Stomach smooth muscle (tissue), 2 donors: Measurements from ENCODE around the gene CDS2.

Source experiments
- H3K27ac ChIP-seq: one replicate; pipeline ENCODE4 v1.7.0; 2013; ENCODE audit warnings: mild to moderate bottlenecking, low read length, inconsistent platforms
- H3K27me3 ChIP-seq, 2 donors: one replicate each; pipeline ENCODE4 v1.7.0; 2013; ENCODE audit warnings: low read length in 2 of 2; ENCODE audit not compliant: insufficient read depth in 2 of 2, control insufficient read depth in 1 of 2
- H3K36me3 ChIP-seq, 2 donors: one replicate each; pipeline ENCODE4 v1.7.0; 2013; ENCODE audit warnings: low read length in 2 of 2; ENCODE audit not compliant: control insufficient read depth in 2 of 2, insufficient read depth in 2 of 2
- H3K4me1 ChIP-seq: one replicate; pipeline ENCODE4 v1.7.0; 2013; ENCODE audit warnings: low read length; ENCODE audit not compliant: control insufficient read depth, insufficient read depth
- H3K4me3 ChIP-seq, 2 donors: one replicate each; pipeline ENCODE4 v1.7.0; 2013; ENCODE audit warnings: low read length in 2 of 2
- H3K9ac ChIP-seq, 2 donors: one replicate each; pipeline ENCODE4 v1.7.0; 2013; ENCODE audit warnings: low read length in 2 of 2, mild to moderate bottlenecking in 1 of 2
- H3K9me3 ChIP-seq, 2 donors: one replicate each; pipeline ENCODE4 v1.7.0; 2013; ENCODE audit warnings: low read length in 2 of 2; ENCODE audit not compliant: control insufficient read depth in 2 of 2
- donor health status: healthy.
- donor health status: Pancreatic carcinoma.

The CDS2 gene

GRCh38 chr20:5211803-5212714, 85.3 kb downstream of the CDS2 start:
- H3K4me3 ChIP-seq: no peak overlapping the region
- no peaks in the 10 kb centered on the region for H3K9me3 ChIP-seq
- no peak overlapping the region for H3K27ac ChIP-seq
- H3K9ac ChIP-seq: no peak overlapping the region
- H3K27me3 ChIP-seq: no peaks in the 10 kb centered on the region
- peaks cover 5 to 9% of the 10 kb centered on the region in 2 donors for H3K36me3 ChIP-seq
- no peaks in the 10 kb centered on the region for H3K4me1 ChIP-seq

- H3K4me1 ChIP-seq: no peaks in the 10 kb centered on the region
- no peaks in the 10 kb centered on the region for H3K9me3 ChIP-seq
- no peak overlapping the region for H3K27ac ChIP-seq
- H3K36me3 ChIP-seq: peaks cover 5 to 9% of the 10 kb centered on the region in 2 donors
- no peaks in the 10 kb centered on the region for H3K27me3 ChIP-seq
- H3K9ac ChIP-seq: no peak overlapping the region
- H3K4me3 ChIP-seq: no peak overlapping the region
Observed at GRCh38 chr20:5212907-5213487, 86.2 kb downstream of the CDS2 start.

- Histone ChIP-seq H3K4me1 (no peaks in the 10 kb centered on the region), H3K36me3 (peaks cover 7 to 10% of the 10 kb centered on the region in 2 donors), H3K4me3 (no peak overlapping the region), H3K27ac (no peak overlapping the region), H3K27me3 (no peaks in the 10 kb centered on the region), H3K9ac (no peak overlapping the region), H3K9me3 (no peaks in the 10 kb centered on the region)
Observed at GRCh38 chr20:5214826-5215225, 88.0 kb downstream of the CDS2 start.

- Histone ChIP-seq H3K4me1 (no peaks in the 10 kb centered on the region), H3K4me3 (no peak overlapping the region), H3K36me3 (peaks cover 7 to 8% of the 10 kb centered on the region in 2 donors), H3K9me3 (no peaks in the 10 kb centered on the region), H3K9ac (no peak overlapping the region), H3K27ac (no peak overlapping the region), H3K27me3 (no peaks in the 10 kb centered on the region)
Observed at GRCh38 chr20:5215672-5216304, 89.0 kb downstream of the CDS2 start.

- Histone ChIP-seq H3K9me3 (no peaks in the 10 kb centered on the region), H3K36me3 (peaks cover 7 to 8% of the 10 kb centered on the region in 2 donors), H3K4me1 (no peaks in the 10 kb centered on the region), H3K27ac (no peak overlapping the region), H3K9ac (no peak overlapping the region), H3K4me3 (no peak overlapping the region), H3K27me3 (no peaks in the 10 kb centered on the region)
Observed at GRCh38 chr20:5216663-5217062, 89.9 kb downstream of the CDS2 start.

- peaks cover 2% of the 10 kb centered on the region in 2 donors for H3K36me3 ChIP-seq
- no peaks in the 10 kb centered on the region for H3K9me3 ChIP-seq
- no peak overlapping the region for H3K9ac ChIP-seq
- H3K27me3 ChIP-seq: no peaks in the 10 kb centered on the region
- H3K4me1 ChIP-seq: no peaks in the 10 kb centered on the region
- no peak overlapping the region for H3K4me3 ChIP-seq
- no peak overlapping the region for H3K27ac ChIP-seq
Observed at GRCh38 chr20:5217616-5218015, 90.8 kb downstream of the CDS2 start.

- H3K4me3 ChIP-seq: no peak overlapping the region
- no peak overlapping the region for H3K9ac ChIP-seq
- peaks cover 2% of the 10 kb centered on the region in 2 donors for H3K36me3 ChIP-seq
- no peaks in the 10 kb centered on the region for H3K4me1 ChIP-seq
- H3K9me3 ChIP-seq: no peaks in the 10 kb centered on the region
- no peak overlapping the region for H3K27ac ChIP-seq
- H3K27me3 ChIP-seq: no peaks in the 10 kb centered on the region
Observed at GRCh38 chr20:5220321-5221060, 93.7 kb downstream of the CDS2 start.

GRCh38 chr20:5221061-5221430, 94.2 kb downstream of the CDS2 start:
- Histone ChIP-seq H3K36me3 (peaks cover 2% of the 10 kb centered on the region in 2 donors), H3K27me3 (no peaks in the 10 kb centered on the region), H3K27ac (no peak overlapping the region), H3K4me1 (no peaks in the 10 kb centered on the region), H3K9ac (no peak overlapping the region), H3K4me3 (no peak overlapping the region), H3K9me3 (no peaks in the 10 kb centered on the region)

- H3K27ac ChIP-seq: no peak overlapping the region
- no peak overlapping the region for H3K9ac ChIP-seq
- H3K36me3 ChIP-seq: peaks cover 2% of the 10 kb centered on the region in 2 donors
Observed at GRCh38 chr20:5222919-5223634, 96.3 kb downstream of the CDS2 start.

GRCh38 chr20:5230544-5230943, 103.7 kb downstream of the CDS2 start:
- H3K9ac ChIP-seq: no peak overlapping the region
- H3K27me3 ChIP-seq: no peaks in the 10 kb centered on the region
- no peak overlapping the region for H3K27ac ChIP-seq
- H3K4me3 ChIP-seq: no peak overlapping the region
- no peaks in the 10 kb centered on the region for H3K9me3 ChIP-seq
- H3K4me1 ChIP-seq: no peaks in the 10 kb centered on the region
- H3K36me3 ChIP-seq: peaks cover 0 to 4% of the 10 kb centered on the region in 2 donors

More at GRCh38 chr20:5222919-5223634, 96.3 kb downstream of the CDS2 start:
- H3K4me3 ChIP-seq: no peak overlapping the region
- H3K27me3 ChIP-seq: no peaks in the 10 kb centered on the region
- H3K4me1 ChIP-seq: no peaks in the 10 kb centered on the region
- H3K9me3 ChIP-seq: no peaks in the 10 kb centered on the region
